H9 (cell line): Measurements from ENCODE around the gene CAMK2G. TPM values are rescaled to one million over a fixed set of nuclear protein-coding genes. Genes with fewer than 3 reads are reported as not detected.

Experiments used
- DNase-seq: peaks from one replicate; pipeline ENCODE4 v3.0.0-alpha.2; 2017
- H2AFZ ChIP-seq: one replicate; pipeline ENCODE4 v1.6.1; 2013; ENCODE audit warnings: mild to moderate bottlenecking, low read length, control low read depth, moderate library complexity
- H2AK5ac ChIP-seq: 2 replicates; pipeline ENCODE4 v1.6.1; 2013; ENCODE audit warnings: low read length, control low read depth, mixed read lengths; ENCODE audit not compliant: insufficient read length
- H2BK120ac ChIP-seq: one replicate; pipeline ENCODE4 v1.6.1; 2013; ENCODE audit warnings: low read depth, mild to moderate bottlenecking, low read length, control low read depth, inconsistent platforms; ENCODE audit not compliant: poor library complexity, severe bottlenecking
- H2BK12ac ChIP-seq: 2 replicates; pipeline ENCODE4 v1.6.1; 2013; ENCODE audit warnings: low read length, control low read depth, mixed read lengths, low read depth; ENCODE audit not compliant: insufficient read length
- H2BK15ac ChIP-seq: 2 replicates; pipeline ENCODE4 v1.6.1; 2013; ENCODE audit warnings: low read depth, low read length, control low read depth
- H2BK20ac ChIP-seq: one replicate; pipeline ENCODE4 v1.6.1; 2013; ENCODE audit warnings: low read depth, mild to moderate bottlenecking, low read length, control low read depth, inconsistent platforms; ENCODE audit not compliant: poor library complexity, severe bottlenecking
- H2BK5ac ChIP-seq: 2 replicates; pipeline ENCODE4 v1.6.1; 2013; ENCODE audit warnings: low read length, control low read depth, mixed read lengths; ENCODE audit not compliant: insufficient read length
- H3K14ac ChIP-seq: 2 replicates; pipeline ENCODE4 v1.6.1; 2013; ENCODE audit warnings: low read length, control low read depth; ENCODE audit not compliant: insufficient read depth
- H3K18ac ChIP-seq: 2 replicates; pipeline ENCODE4 v1.6.1; 2013; ENCODE audit warnings: low read depth, mild to moderate bottlenecking, mixed read lengths, low read length, control low read depth; ENCODE audit not compliant: insufficient read length
- H3K23ac ChIP-seq: 2 replicates; pipeline ENCODE4 v1.6.1; 2013; ENCODE audit warnings: low read length, control low read depth, mixed read lengths, low read depth; ENCODE audit not compliant: insufficient read length
- H3K23me2 ChIP-seq: 2 replicates; pipeline ENCODE4 v1.6.1; 2013; ENCODE audit warnings: low read depth, mild to moderate bottlenecking, mixed read lengths, low read length, control low read depth; ENCODE audit not compliant: insufficient read length, poor library complexity, severe bottlenecking
- H3K27ac ChIP-seq: 2 replicates; pipeline ENCODE4 v1.5.1; 2013; ENCODE audit warnings: low read length, control low read depth, mixed read lengths, low read depth; ENCODE audit not compliant: insufficient read length
- H3K27me3 ChIP-seq: 2 replicates; pipeline ENCODE4 v1.6.1; 2013; ENCODE audit warnings: low read length, control low read depth, inconsistent platforms; ENCODE audit not compliant: insufficient read depth
- H3K4ac ChIP-seq: 2 replicates; pipeline ENCODE4 v1.6.1; 2013; ENCODE audit warnings: low read depth, mild to moderate bottlenecking, control low read depth, inconsistent platforms, low read length, moderate library complexity
- H3K4me1 ChIP-seq: 2 replicates; pipeline ENCODE4 v1.6.1; 2013; ENCODE audit warnings: low read length, control low read depth, inconsistent platforms; ENCODE audit not compliant: insufficient read depth
- H3K4me2 ChIP-seq: 2 replicates; pipeline ENCODE4 v1.6.1; 2013; ENCODE audit warnings: low read length, control low read depth, mixed read lengths; ENCODE audit not compliant: insufficient read length, insufficient read depth
- H3K56ac ChIP-seq: 2 replicates; pipeline ENCODE4 v1.6.1; 2013; ENCODE audit warnings: low read depth, mild to moderate bottlenecking, mixed read lengths, low read length, control low read depth; ENCODE audit not compliant: insufficient read length
- H3K79me1 ChIP-seq: 2 replicates; pipeline ENCODE4 v1.6.1; 2013; ENCODE audit warnings: low read depth, mild to moderate bottlenecking, moderate library complexity, low read length, control low read depth, inconsistent platforms; ENCODE audit not compliant: insufficient read depth, poor library complexity, severe bottlenecking
- H3K79me2 ChIP-seq: 2 replicates; pipeline ENCODE4 v1.6.1; 2013; ENCODE audit warnings: low read length, control low read depth, inconsistent platforms; ENCODE audit not compliant: insufficient read depth
- H3K9ac ChIP-seq: 2 replicates; pipeline ENCODE4 v1.6.1; 2013; ENCODE audit warnings: low read length, control low read depth, mixed read lengths; ENCODE audit not compliant: insufficient read length; ENCODE audit errors: extremely low read depth
- H3K9me3 ChIP-seq: one replicate; pipeline ENCODE4 v1.6.1; 2013; ENCODE audit warnings: low read depth, low read length, inconsistent platforms; ENCODE audit not compliant: control insufficient read depth
- H3T11ph ChIP-seq: one replicate; pipeline ENCODE4 v1.6.1; 2013; ENCODE audit warnings: mild to moderate bottlenecking, low read length, control low read depth, inconsistent platforms
- H4K20me1 ChIP-seq: one replicate; pipeline ENCODE4 v1.6.1; 2013; ENCODE audit not compliant: control insufficient read depth, insufficient read length, insufficient read depth
- H4K5ac ChIP-seq: 2 replicates; pipeline ENCODE4 v1.6.1; 2013; ENCODE audit warnings: low read depth, mild to moderate bottlenecking, mixed read lengths, low read length, control low read depth; ENCODE audit not compliant: insufficient read length
- H4K8ac ChIP-seq: replicated peaks from 2 replicates; pipeline ENCODE4 v1.6.1; 2013; ENCODE audit warnings: low read length, control low read depth, mixed read lengths, low read depth; ENCODE audit not compliant: insufficient read length
- H4K91ac ChIP-seq: 2 replicates; pipeline ENCODE4 v1.6.1; 2013; ENCODE audit warnings: low read depth, mild to moderate bottlenecking, moderate library complexity, mixed read lengths, low read length, control low read depth; ENCODE audit not compliant: insufficient read length
- H3K27ac Mint-ChIP-seq, 3 experiments: 2 replicates in 2 of 3; 3 replicates in 1 of 3; pipeline ENCODE4 v1.8.0; 2020 to 2021; ENCODE audit warnings: mixed read lengths in 3 of 3, mild to moderate bottlenecking in 1 of 3, moderate library complexity in 1 of 3
- H3K27me3 Mint-ChIP-seq: 2 replicates; pipeline ENCODE4 v1.8.0; 2021; ENCODE audit warnings: low read depth, mild to moderate bottlenecking, moderate library complexity, mixed read lengths
- H3K36me3 Mint-ChIP-seq, 3 experiments: 2 replicates in 2 of 3; 3 replicates in 1 of 3; pipeline ENCODE4 v1.8.0; 2020 to 2021; ENCODE audit warnings: low read depth in 3 of 3, mixed read lengths in 3 of 3; ENCODE audit not compliant: insufficient read depth in 1 of 3
- H3K4me1 Mint-ChIP-seq, 2 experiments: 2 replicates each; pipeline ENCODE4 v1.8.0; 2020; ENCODE audit warnings: mixed read lengths in 2 of 2
- H3K4me3 Mint-ChIP-seq, 2 experiments: 2 replicates in 1 of 2; 3 replicates in 1 of 2; pipeline ENCODE4 v1.8.0; 2020 to 2021; ENCODE audit warnings: mild to moderate bottlenecking in 2 of 2, mixed read lengths in 2 of 2, moderate library complexity in 1 of 2
- H3K9me3 Mint-ChIP-seq, 2 experiments: 2 replicates in 1 of 2; 3 replicates in 1 of 2; pipeline ENCODE4 v1.8.0; 2020; ENCODE audit warnings: mild to moderate bottlenecking in 2 of 2, mixed read lengths in 2 of 2, moderate library complexity in 1 of 2
- WGBS: extraction: QIAGEN DNeasy Blood & Tissue Kit; methylation state at CpG from one replicate; pipeline ENCODE4 v1.1.7; 2013; ENCODE audit warnings: missing lambda C conversion rate, low lambda C conversion rate, mixed read lengths; ENCODE audit not compliant: insufficient read length; ENCODE audit errors: extremely low coverage; 5-methylcytosine and 5-hydroxymethylcytosine counted together
- total RNA-seq: library from RNA; stranded (reverse); gene quantifications from 2 replicates; pipeline ENCODE4 v1.2.1, GENCODE V29; 2021
- TF ChIP-seq, protein P1 (sequence below): fragments of 200-600 bp; sonication (generic); conservative IDR thresholded peaks from 3 replicates; pipeline ENCODE4 v1.8.0; 2021; ENCODE audit warnings: antibody characterized with exemption, mild to moderate bottlenecking

The CAMK2G gene
- total RNA-seq, 1 experiment from 2014 or later: 31.8 TPM

DNA sequence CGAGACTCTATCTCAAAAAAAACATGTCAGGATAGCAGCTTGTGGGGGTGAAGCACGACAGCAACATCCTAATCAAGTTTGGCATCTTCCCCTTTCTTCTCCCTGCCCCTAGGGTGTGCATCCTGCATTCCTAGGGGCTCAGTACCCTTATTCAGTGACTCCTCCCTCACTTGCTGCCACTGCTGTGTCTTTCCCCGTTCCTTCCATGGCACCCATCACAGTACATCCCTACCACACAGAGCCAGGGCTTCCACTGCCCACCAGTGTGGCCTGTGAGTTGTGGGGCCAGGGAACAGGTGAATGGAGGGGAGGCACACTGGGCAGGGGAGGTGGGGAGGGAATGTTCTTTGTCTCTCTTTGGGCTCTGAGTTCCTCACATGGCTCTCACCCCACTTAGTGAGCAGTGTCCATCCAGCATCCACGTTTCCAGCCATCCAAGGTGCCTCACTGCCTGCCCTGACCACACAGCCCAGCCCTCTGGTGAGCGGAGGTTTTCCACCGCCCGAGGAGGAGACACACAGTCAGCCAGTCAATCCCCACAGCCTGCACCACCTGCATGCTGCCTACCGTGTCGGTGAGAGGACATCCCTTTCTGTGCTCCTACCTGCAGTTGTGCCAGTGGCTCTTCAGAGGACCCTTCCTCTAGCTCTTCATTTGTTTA, 74.3 kb downstream of the CAMK2G start:
- TF ChIP-seq, protein P1, sequence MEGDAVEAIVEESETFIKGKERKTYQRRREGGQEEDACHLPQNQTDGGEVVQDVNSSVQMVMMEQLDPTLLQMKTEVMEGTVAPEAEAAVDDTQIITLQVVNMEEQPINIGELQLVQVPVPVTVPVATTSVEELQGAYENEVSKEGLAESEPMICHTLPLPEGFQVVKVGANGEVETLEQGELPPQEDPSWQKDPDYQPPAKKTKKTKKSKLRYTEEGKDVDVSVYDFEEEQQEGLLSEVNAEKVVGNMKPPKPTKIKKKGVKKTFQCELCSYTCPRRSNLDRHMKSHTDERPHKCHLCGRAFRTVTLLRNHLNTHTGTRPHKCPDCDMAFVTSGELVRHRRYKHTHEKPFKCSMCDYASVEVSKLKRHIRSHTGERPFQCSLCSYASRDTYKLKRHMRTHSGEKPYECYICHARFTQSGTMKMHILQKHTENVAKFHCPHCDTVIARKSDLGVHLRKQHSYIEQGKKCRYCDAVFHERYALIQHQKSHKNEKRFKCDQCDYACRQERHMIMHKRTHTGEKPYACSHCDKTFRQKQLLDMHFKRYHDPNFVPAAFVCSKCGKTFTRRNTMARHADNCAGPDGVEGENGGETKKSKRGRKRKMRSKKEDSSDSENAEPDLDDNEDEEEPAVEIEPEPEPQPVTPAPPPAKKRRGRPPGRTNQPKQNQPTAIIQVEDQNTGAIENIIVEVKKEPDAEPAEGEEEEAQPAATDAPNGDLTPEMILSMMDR: no peak
- no peak overlapping the region for H3K14ac ChIP-seq
- H2BK12ac ChIP-seq: no peak overlapping the region
- no peaks in the 10 kb centered on the region for H3K9me3 Mint-ChIP-seq
- no peaks in the 10 kb centered on the region for H3K23me2 ChIP-seq
- no peak overlapping the region for H3K56ac ChIP-seq
- H3K4me1 Mint-ChIP-seq: no peaks in the 10 kb centered on the region
- no peaks in the 10 kb centered on the region for H3K79me2 ChIP-seq
- H3K27me3 ChIP-seq: no peaks in the 10 kb centered on the region
- no peaks in the 10 kb centered on the region for H4K20me1 ChIP-seq
- H3K4me1 ChIP-seq: no peaks in the 10 kb centered on the region
- H4K8ac ChIP-seq: no peak overlapping the region
- no peak for DNase-seq
- H3K27me3 Mint-ChIP-seq: no peaks in the 10 kb centered on the region
- H3K36me3 Mint-ChIP-seq: peaks cover 16 to 71% (median 48%) of the 10 kb centered on the region in 3 experiments; a peak in 6 of 7 replicates
- no peak overlapping the region for H3T11ph ChIP-seq
- H3K4me3 Mint-ChIP-seq: no peak overlapping the region; a peak in 1 of 5 replicates
- H2BK120ac ChIP-seq: no peak overlapping the region
- H2BK5ac ChIP-seq: no peak overlapping the region
- no peak overlapping the region for H3K4me2 ChIP-seq
- no peak overlapping the region for H2BK15ac ChIP-seq
- H4K91ac ChIP-seq: no peak overlapping the region
- no peak overlapping the region for H3K23ac ChIP-seq
- H3K9ac ChIP-seq: no peak overlapping the region
- no CpG with 5 or more reads among the region's 9 CpGs for whole genome bisulfite sequencing
- no peaks in the 10 kb centered on the region for H3K9me3 ChIP-seq
- peak overlapping the region in 1 of 3 experiments; percentile 59; a peak in 1 of 7 replicates for H3K27ac Mint-ChIP-seq
- H3K18ac ChIP-seq: no peak overlapping the region
- H2BK20ac ChIP-seq: no peak overlapping the region
- H3K27ac ChIP-seq: no peak overlapping the region
- H4K5ac ChIP-seq: no peak overlapping the region
- H3K79me1 ChIP-seq: no peaks in the 10 kb centered on the region
- no peak overlapping the region for H2AFZ ChIP-seq
- no peak overlapping the region for H2AK5ac ChIP-seq
- H3K4ac ChIP-seq: no peak overlapping the region
